ENCODE measurements around the gene IMPA2. TPM values are rescaled to one million over a fixed set of nuclear protein-coding genes. Genes with fewer than 3 reads are reported as not detected.

IMPA2 gene
- total RNA-seq, 2 donors from 2014 or later = 8.4 to 26.6 TPM

DNA sequence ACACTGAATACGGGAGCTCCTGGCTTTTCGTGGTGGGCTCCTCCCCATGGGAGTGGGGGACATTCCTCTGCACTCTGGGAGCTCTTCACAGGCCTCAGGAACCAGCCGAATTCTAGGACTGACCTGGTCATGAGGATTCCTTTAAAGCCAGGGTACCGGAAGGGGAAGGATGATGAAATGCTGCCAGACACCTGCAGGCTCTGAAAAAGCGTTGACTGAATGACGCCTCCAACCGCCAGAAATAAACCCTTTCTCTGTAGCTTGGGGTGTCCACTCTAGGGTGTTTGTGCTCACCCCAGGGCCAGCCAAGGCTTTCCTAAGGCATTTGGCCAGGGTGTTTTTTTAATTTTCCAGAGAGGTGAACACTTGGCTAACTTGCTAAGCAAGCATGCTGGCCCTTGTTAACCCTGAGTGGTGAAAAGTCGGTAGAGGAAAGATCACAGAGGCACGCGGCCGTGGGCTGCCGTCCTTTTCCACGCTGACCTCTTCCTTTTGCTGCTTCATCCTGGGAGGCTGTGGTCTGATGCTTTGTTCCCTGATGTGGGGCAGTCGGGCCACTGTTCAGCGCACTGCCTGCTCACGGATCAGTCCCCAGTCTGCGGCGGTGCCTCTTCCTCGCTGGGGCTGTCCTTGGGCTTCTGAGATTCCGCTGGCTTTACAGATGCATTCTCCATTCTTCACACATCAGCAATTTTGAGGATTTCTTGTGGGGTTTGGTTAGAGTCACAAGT, 32.0 kb downstream of the IMPA2 start:
- H3K36me3 ChIP-seq = peaks cover 6% of the 10 kb centered on the region
- no peak overlapping the region for H3K4me3 ChIP-seq
- H3K27ac ChIP-seq = no peak overlapping the region
- no peak for DNase-seq (ENCODE audit: low spot score)
- H3K4me1 ChIP-seq (ENCODE audit: control insufficient read depth in 1 of 2, low read depth in 2 of 2) = no peaks in the 10 kb centered on the region
- H3K9me3 ChIP-seq = no peaks in the 10 kb centered on the region
- TF ChIP-seq, protein P1, sequence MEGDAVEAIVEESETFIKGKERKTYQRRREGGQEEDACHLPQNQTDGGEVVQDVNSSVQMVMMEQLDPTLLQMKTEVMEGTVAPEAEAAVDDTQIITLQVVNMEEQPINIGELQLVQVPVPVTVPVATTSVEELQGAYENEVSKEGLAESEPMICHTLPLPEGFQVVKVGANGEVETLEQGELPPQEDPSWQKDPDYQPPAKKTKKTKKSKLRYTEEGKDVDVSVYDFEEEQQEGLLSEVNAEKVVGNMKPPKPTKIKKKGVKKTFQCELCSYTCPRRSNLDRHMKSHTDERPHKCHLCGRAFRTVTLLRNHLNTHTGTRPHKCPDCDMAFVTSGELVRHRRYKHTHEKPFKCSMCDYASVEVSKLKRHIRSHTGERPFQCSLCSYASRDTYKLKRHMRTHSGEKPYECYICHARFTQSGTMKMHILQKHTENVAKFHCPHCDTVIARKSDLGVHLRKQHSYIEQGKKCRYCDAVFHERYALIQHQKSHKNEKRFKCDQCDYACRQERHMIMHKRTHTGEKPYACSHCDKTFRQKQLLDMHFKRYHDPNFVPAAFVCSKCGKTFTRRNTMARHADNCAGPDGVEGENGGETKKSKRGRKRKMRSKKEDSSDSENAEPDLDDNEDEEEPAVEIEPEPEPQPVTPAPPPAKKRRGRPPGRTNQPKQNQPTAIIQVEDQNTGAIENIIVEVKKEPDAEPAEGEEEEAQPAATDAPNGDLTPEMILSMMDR (IDR thresholded peaks at IDR 0.05) = no peak
- no peaks in the 10 kb centered on the region for H3K27me3 ChIP-seq (replicated peaks; ENCODE audit: insufficient read depth)
- no peak for ATAC-seq (ENCODE audit: insufficient number of reproducible peaks, low FRiP score, low read depth)

DNA sequence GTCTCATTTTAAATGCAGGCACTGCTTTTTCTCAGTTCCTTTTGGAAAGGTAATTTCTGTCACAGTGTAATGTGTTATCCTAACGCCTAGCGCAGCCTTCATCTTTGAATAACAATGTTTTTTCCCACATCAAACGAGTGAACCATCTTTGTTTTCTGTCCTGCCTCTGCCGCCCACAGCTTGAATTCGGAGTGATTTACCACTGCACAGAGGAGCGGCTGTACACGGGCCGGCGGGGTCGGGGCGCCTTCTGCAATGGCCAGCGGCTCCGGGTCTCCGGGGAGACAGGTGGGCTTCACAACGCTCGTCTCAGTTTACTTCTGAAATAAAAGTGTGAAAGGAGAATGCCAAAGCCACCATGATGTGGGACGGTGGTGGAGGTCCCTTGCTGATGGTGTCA, 32.8 kb downstream of the IMPA2 start:
- Histone ChIP-seq H3K4me1 (ENCODE audit: control insufficient read depth in 1 of 2, low read depth in 2 of 2) (no peaks in the 10 kb centered on the region), H3K36me3 (peaks cover 6% of the 10 kb centered on the region), H3K9me3 (no peaks in the 10 kb centered on the region), H3K27ac (no peak overlapping the region), H3K4me3 (no peak overlapping the region), H3K27me3 (replicated peaks; ENCODE audit: insufficient read depth) (no peaks in the 10 kb centered on the region)
- TF ChIP-seq, protein P1 (IDR thresholded peaks at IDR 0.05) = no peak
- DNase-seq (ENCODE audit: low spot score) = no peak
- ATAC-seq (ENCODE audit: insufficient number of reproducible peaks, low FRiP score, low read depth) = no peak

DNA sequence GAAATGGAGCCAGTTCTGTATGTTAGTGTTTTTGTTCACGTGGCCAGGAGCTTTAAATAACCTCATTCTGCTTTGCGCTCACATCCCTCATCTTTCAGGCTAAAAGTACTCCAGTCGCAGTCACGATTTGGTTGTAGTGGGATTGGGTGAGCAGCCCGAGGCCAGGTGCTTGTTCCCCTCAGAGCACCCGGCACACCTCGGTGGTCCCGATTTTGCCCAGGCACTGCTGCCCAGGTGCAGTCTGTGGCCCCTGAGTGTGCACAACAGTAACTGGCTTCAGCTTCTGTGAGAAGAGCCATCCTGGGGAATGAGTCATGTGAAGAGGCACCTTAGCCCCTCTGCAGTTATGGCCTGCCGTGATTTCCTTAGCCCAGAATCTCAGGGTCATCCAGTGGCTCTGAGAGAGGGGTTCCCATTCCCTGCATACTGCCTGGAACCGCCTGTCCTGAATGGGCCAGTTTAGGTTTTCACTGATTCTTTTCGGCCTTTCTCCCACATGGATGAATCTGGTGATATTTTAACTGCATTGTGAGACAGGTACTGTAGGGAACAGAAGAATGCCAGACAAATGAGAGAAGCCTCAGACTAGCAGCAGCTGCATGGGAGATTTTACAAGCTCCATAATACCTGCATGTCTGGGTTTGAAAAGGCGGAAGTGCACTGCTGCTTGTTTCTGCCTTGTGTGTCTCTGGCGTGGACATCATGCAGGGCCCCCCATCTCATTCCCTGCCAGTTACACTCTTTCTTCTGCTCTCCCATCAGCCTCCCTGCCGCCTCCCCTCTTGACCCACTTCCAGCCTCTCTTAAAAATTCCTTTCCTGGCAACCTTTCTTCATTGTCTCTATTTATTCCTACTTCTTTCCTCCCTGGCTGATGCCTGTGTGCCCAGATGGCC, 33.5 kb downstream of the IMPA2 start:
- TF ChIP-seq, protein P1 (IDR thresholded peaks at IDR 0.05) = no peak
- no peak for DNase-seq (ENCODE audit: low spot score)
- H3K4me1 ChIP-seq (ENCODE audit: control insufficient read depth in 1 of 2, low read depth in 2 of 2) = no peaks in the 10 kb centered on the region

DNA sequence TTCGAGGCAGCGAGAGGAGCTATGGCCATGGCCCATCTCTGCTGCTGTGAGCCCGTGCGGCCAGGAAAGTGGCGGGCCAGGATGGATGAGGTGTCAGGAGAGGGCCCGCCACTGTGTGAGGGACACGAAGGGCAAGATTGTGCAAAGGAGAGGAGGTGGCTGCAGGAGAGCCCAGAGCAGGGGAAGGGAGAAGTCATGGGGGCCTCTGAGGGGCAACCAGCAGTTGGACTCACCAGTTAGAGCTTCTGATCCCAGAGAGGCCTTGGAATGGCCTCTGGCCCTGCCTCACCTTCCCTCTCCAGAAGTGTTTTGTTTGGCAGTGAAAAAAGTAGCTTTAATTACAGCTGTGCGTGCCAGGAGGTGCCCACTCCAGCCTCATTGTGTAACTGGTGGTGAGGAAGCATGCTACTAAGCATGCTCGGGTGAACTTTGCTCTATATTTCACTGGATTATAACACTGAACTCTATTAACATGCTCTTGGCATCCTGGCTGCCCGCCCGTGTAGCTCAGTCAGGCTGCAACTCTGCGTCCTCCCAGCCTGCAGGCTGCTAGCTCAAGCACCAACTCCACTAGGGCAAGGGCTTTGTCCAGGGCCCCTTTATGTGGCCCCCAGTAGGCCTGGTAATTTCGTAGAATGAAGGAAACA, 34.2 kb downstream of the IMPA2 start:
- DNase-seq (ENCODE audit: low spot score) (no peak), ATAC-seq (ENCODE audit: insufficient number of reproducible peaks, low FRiP score, low read depth) (no peak)
- Histone ChIP-seq H3K36me3 (peaks cover 6% of the 10 kb centered on the region), H3K27me3 (replicated peaks; ENCODE audit: insufficient read depth) (no peaks in the 10 kb centered on the region), H3K27ac (no peak overlapping the region), H3K4me1 (ENCODE audit: control insufficient read depth in 1 of 2, low read depth in 2 of 2) (no peaks in the 10 kb centered on the region), H3K9me3 (no peaks in the 10 kb centered on the region), H3K4me3 (no peak overlapping the region)
- TF ChIP-seq, protein P1 (IDR thresholded peaks at IDR 0.05) = no peak

More for the DNA sequence above, 33.5 kb downstream of the IMPA2 start:
- H3K27ac ChIP-seq = no peak overlapping the region
- no peaks in the 10 kb centered on the region for H3K27me3 ChIP-seq (replicated peaks; ENCODE audit: insufficient read depth)
- H3K36me3 ChIP-seq = peaks cover 6% of the 10 kb centered on the region
- H3K9me3 ChIP-seq = no peaks in the 10 kb centered on the region
- no peak overlapping the region for H3K4me3 ChIP-seq
- ATAC-seq (ENCODE audit: insufficient number of reproducible peaks, low FRiP score, low read depth) = no peak

DNA sequence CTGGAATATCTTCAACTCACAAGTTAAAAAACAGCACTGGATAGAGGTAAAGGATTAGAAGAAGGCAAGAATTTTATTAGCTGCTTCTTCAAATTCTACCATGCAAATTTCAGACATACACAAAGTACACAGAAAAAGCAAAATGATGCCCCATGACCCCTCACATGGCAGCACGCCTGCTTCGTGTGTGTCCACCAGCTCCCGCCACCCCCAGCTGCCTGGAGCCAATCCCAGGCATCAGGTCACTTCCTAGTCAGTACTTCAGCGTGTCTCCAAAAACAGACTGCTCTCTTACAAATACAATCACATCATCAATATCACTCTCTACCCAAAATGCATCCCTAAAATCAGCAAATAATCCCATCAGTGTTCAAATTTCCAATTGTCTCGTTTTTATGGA, 35.8 kb downstream of the IMPA2 start:
- Histone ChIP-seq H3K27ac (no peak overlapping the region), H3K4me1 (ENCODE audit: control insufficient read depth in 1 of 2, low read depth in 2 of 2) (no peaks in the 10 kb centered on the region), H3K9me3 (no peaks in the 10 kb centered on the region), H3K27me3 (replicated peaks; ENCODE audit: insufficient read depth) (no peaks in the 10 kb centered on the region), H3K36me3 (peaks cover 11% of the 10 kb centered on the region), H3K4me3 (no peak overlapping the region)
- DNase-seq (ENCODE audit: low spot score) = no peak
- TF ChIP-seq, protein P1 (IDR thresholded peaks at IDR 0.05) = no peak
- ATAC-seq (ENCODE audit: insufficient number of reproducible peaks, low FRiP score, low read depth) = no peak

All from thoracic aorta (tissue), 2 donors.